ENCODE measurements around the gene SPAG9.

Gene SPAG9

GRCh38 chr17:51014129-51014528 is 106.5 kb downstream of the SPAG9 start:
- H3K27ac ChIP-seq (ENCODE audit: low read length) = no peak overlapping the region
- ATAC-seq (ENCODE audit: insufficient read depth, low read depth) (no peak), DNase-seq (no peak)
- no peaks in the 10 kb centered on the region for H3K9me3 ChIP-seq (ENCODE audit: insufficient read depth, low read length, severe bottlenecking)
- no peak overlapping the region for H3K4me3 ChIP-seq (ENCODE audit: low read depth in 1 of 2, low read length in 2 of 2)
- no peak overlapping the region for H3K4me2 ChIP-seq (ENCODE audit: insufficient read depth, low read length)
- no peaks in the 10 kb centered on the region for H3K27me3 ChIP-seq (ENCODE audit: insufficient read depth, low read length, poor library complexity)
- no peaks in the 10 kb centered on the region for H3K79me2 ChIP-seq (ENCODE audit: insufficient read depth, low read length)
- peaks cover 59% of the 10 kb centered on the region for H3K36me3 ChIP-seq (ENCODE audit: insufficient read depth, low read length)
- TF ChIP-seq CTCF (IDR thresholded peaks at IDR 0.05; ENCODE audit: borderline replicate concordance, extremely low read depth, low read length, poor library complexity, severe bottlenecking) = no peak
- no peak for TF ChIP-seq EZH2 (IDR thresholded peaks at IDR 0.05; ENCODE audit: borderline replicate concordance, low read depth, low read length, severe bottlenecking)
- H4K20me1 ChIP-seq (ENCODE audit: insufficient read depth, low read length) = no peaks in the 10 kb centered on the region
- no peak overlapping the region for H3K9ac ChIP-seq (ENCODE audit: low read depth, low read length)
- H3K4me1 ChIP-seq (ENCODE audit: insufficient read depth, low read length) = no peaks in the 10 kb centered on the region
- H2AFZ ChIP-seq (ENCODE audit: low read depth, low read length) = no peak overlapping the region

GRCh38 chr17:51013322-51013721 is 107.3 kb downstream of the SPAG9 start:
- H3K4me3 ChIP-seq (ENCODE audit: low read depth in 1 of 2, low read length in 2 of 2) = no peak overlapping the region
- no peaks in the 10 kb centered on the region for H3K4me1 ChIP-seq (ENCODE audit: insufficient read depth, low read length)
- H3K9me3 ChIP-seq (ENCODE audit: insufficient read depth, low read length, severe bottlenecking) = no peaks in the 10 kb centered on the region
- no peaks in the 10 kb centered on the region for H3K79me2 ChIP-seq (ENCODE audit: insufficient read depth, low read length)
- no peak overlapping the region for H3K9ac ChIP-seq (ENCODE audit: low read depth, low read length)
- H3K27me3 ChIP-seq (ENCODE audit: insufficient read depth, low read length, poor library complexity) = no peaks in the 10 kb centered on the region
- H3K36me3 ChIP-seq (ENCODE audit: insufficient read depth, low read length) = peaks cover 51% of the 10 kb centered on the region
- DNase-seq (no peak), ATAC-seq (ENCODE audit: insufficient read depth, low read depth) (no peak)
- H3K4me2 ChIP-seq (ENCODE audit: insufficient read depth, low read length) = no peak overlapping the region
- no peak for TF ChIP-seq EZH2 (IDR thresholded peaks at IDR 0.05; ENCODE audit: borderline replicate concordance, low read depth, low read length, severe bottlenecking)
- no peak for TF ChIP-seq CTCF (IDR thresholded peaks at IDR 0.05; ENCODE audit: borderline replicate concordance, extremely low read depth, low read length, poor library complexity, severe bottlenecking)
- no peak overlapping the region for H3K27ac ChIP-seq (ENCODE audit: low read length)
- H2AFZ ChIP-seq (ENCODE audit: low read depth, low read length) = no peak overlapping the region
- H4K20me1 ChIP-seq (ENCODE audit: insufficient read depth, low read length) = no peaks in the 10 kb centered on the region

GRCh38 chr17:51012538-51012937 is 108.1 kb downstream of the SPAG9 start:
- Histone ChIP-seq H4K20me1 (ENCODE audit: insufficient read depth, low read length) (no peaks in the 10 kb centered on the region), H3K36me3 (ENCODE audit: insufficient read depth, low read length) (peaks cover 50% of the 10 kb centered on the region; the same call in 1 of the 2 replicates), H3K79me2 (ENCODE audit: insufficient read depth, low read length) (no peaks in the 10 kb centered on the region), H3K4me3 (ENCODE audit: low read depth in 1 of 2, low read length in 2 of 2) (no peak overlapping the region), H3K27me3 (ENCODE audit: insufficient read depth, low read length, poor library complexity) (no peaks in the 10 kb centered on the region), H3K4me2 (ENCODE audit: insufficient read depth, low read length) (no peak overlapping the region), H3K9me3 (ENCODE audit: insufficient read depth, low read length, severe bottlenecking) (no peaks in the 10 kb centered on the region), H3K27ac (ENCODE audit: low read length) (no peak overlapping the region), H2AFZ (ENCODE audit: low read depth, low read length) (no peak overlapping the region), H3K4me1 (ENCODE audit: insufficient read depth, low read length) (no peaks in the 10 kb centered on the region), H3K9ac (ENCODE audit: low read depth, low read length) (no peak overlapping the region)
- ATAC-seq (ENCODE audit: insufficient read depth, low read depth) = no peak
- no peak for DNase-seq
- TF ChIP-seq EZH2 (IDR thresholded peaks at IDR 0.05; ENCODE audit: borderline replicate concordance, low read depth, low read length, severe bottlenecking) = no peak
- no peak for TF ChIP-seq CTCF (IDR thresholded peaks at IDR 0.05; ENCODE audit: borderline replicate concordance, extremely low read depth, low read length, poor library complexity, severe bottlenecking)

GRCh38 chr17:51010173-51010675 is 110.4 kb downstream of the SPAG9 start:
- no peak for ATAC-seq (ENCODE audit: insufficient read depth, low read depth)
- no peak overlapping the region for H3K9ac ChIP-seq (ENCODE audit: low read depth, low read length)
- peaks cover 48% of the 10 kb centered on the region for H3K36me3 ChIP-seq (ENCODE audit: insufficient read depth, low read length)
- no peak overlapping the region for H2AFZ ChIP-seq (ENCODE audit: low read depth, low read length)
- H3K4me3 ChIP-seq (ENCODE audit: low read depth in 1 of 2, low read length in 2 of 2) = no peak overlapping the region
- TF ChIP-seq CTCF (IDR thresholded peaks at IDR 0.05; ENCODE audit: borderline replicate concordance, extremely low read depth, low read length, poor library complexity, severe bottlenecking) (no peak), EZH2 (IDR thresholded peaks at IDR 0.05; ENCODE audit: borderline replicate concordance, low read depth, low read length, severe bottlenecking) (no peak)
- H3K4me1 ChIP-seq (ENCODE audit: insufficient read depth, low read length) = no peaks in the 10 kb centered on the region
- H3K27me3 ChIP-seq (ENCODE audit: insufficient read depth, low read length, poor library complexity) = no peaks in the 10 kb centered on the region
- H3K27ac ChIP-seq (ENCODE audit: low read length) = no peak overlapping the region
- H4K20me1 ChIP-seq (ENCODE audit: insufficient read depth, low read length) = no peaks in the 10 kb centered on the region
- H3K9me3 ChIP-seq (ENCODE audit: insufficient read depth, low read length, severe bottlenecking) = no peaks in the 10 kb centered on the region
- H3K4me2 ChIP-seq (ENCODE audit: insufficient read depth, low read length) = no peak overlapping the region
- no peaks in the 10 kb centered on the region for H3K79me2 ChIP-seq (ENCODE audit: insufficient read depth, low read length)
- DNase-seq = no peak

Data from DND-41 (cell line).